RWPE1 (cell line): ENCODE measurements around the gene ABCG5.

ENCODE experiments used
- CTCF ChIA-PET: fragments of 350-600 bp; sonication (Branson Sonifier 250); formaldehyde crosslinking; extraction: SDS; loops from one replicate; lab custom pipeline; 2021; lab: Yijun Ruan, JAX
- POLR2A ChIA-PET: fragments of 400-600 bp; formaldehyde crosslinking; extraction: SDS; loops from one replicate; lab custom pipeline; 2020; ENCODE audit warnings: antibody characterized with exemption; ENCODE audit not compliant: low non-redundant PET; lab: Yijun Ruan, JAX
- DNase-seq: peaks from one replicate; pipeline ENCODE4 v3.0.0; 2012; ENCODE audit warnings: low spot score
- H3K27ac ChIP-seq: fragments of 450-650 bp; 2 replicates; pipeline ENCODE4 v1.5.1; 2017
- CTCF ChIP-seq: fragments of 450-650 bp; conservative IDR thresholded peaks from 2 replicates; pipeline ENCODE4 v1.5.1; 2017; ENCODE audit warnings: low read depth, mild to moderate bottlenecking

ABCG5 gene

DNA sequence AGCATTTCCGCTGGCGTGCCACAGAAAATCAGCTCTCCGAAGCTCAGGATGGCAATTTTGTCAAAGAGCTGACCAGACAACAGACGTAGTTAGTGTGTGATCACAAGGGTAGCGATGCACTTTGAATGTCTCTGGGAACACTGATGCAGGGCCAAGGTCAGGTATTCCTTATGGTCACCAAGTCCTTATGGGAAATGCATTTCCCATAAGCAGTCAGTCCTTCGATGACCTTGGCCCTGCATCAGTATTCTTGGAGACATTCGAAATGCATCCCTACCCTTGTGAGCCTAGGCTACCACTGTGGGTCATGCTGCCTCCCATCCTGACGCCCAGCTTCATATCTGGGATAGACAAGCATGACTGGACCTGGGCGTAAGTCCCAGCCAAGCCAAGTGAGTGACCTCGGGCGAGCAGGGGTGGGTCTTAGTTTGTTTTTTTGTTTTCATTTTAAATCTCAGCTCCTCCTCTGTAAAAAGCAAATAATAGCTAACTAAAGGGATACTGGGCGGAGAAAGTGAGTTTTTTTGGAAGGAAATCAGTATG, 13.6 kb downstream of the ABCG5 start:
- DNase-seq = no peak
- H3K27ac ChIP-seq = no peak overlapping the region
- no peak for TF ChIP-seq CTCF
- ChIA-PET POLR2A (no interaction called here), CTCF (interaction anchor here (0.6 to 1.0 kb wide), 2 partner anchors 219 to 1446 kb away, joined by 4 read pairs; no protein-coding TSS in a partner anchor)

- H3K27ac ChIP-seq = no peak overlapping the region
- CTCF ChIA-PET = no interaction called here
- POLR2A ChIA-PET = no interaction called here
- no peak for DNase-seq
- TF ChIP-seq CTCF = no peak
These were observed 14.1 kb downstream of the ABCG5 start for GRCh38 chr2:43824512-43824911.

- no peak for TF ChIP-seq CTCF
- no peak overlapping the region for H3K27ac ChIP-seq
- POLR2A ChIA-PET = no interaction called here
- DNase-seq = no peak
- CTCF ChIA-PET = interaction anchor here (0.5 kb wide), 1 partner anchor 1366 kb away, joined by 8 read pairs; no protein-coding TSS in a partner anchor
These were observed 14.9 kb downstream of the ABCG5 start for GRCh38 chr2:43823751-43824150.

DNA sequence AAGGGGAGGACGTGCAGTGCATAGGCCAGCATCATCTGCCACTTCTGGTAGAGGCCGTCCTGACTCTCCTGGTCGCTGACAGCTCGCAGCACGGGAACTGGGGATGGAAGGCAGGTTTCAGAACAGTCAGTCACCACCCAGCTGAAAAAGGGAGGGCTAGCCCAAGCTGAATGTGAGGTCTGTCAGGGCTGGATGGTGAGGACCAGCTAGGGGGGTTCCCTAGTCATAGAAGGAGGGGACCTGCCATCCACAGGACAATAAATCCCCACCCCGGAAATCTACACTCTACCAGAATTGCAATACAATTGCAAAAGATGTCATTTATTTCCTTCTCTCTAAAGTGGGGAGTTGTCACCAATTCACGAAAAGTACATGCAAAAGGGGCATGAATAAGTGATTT, 15.8 kb downstream of the ABCG5 start:
- TF ChIP-seq CTCF = no peak
- ChIA-PET CTCF (interaction anchor here (0.8 kb wide), 1 partner anchor 10 kb away, joined by 3 read pairs; no protein-coding TSS in a partner anchor), POLR2A (no interaction called here)
- DNase-seq = no peak
- no peak overlapping the region for H3K27ac ChIP-seq

GRCh38 chr2:43819491-43820163, 19.0 kb downstream of the ABCG5 start:
- CTCF ChIA-PET = no interaction called here
- no peak overlapping the region for H3K27ac ChIP-seq
- POLR2A ChIA-PET = no interaction called here
- no peak for DNase-seq
- no peak for TF ChIP-seq CTCF

DNA sequence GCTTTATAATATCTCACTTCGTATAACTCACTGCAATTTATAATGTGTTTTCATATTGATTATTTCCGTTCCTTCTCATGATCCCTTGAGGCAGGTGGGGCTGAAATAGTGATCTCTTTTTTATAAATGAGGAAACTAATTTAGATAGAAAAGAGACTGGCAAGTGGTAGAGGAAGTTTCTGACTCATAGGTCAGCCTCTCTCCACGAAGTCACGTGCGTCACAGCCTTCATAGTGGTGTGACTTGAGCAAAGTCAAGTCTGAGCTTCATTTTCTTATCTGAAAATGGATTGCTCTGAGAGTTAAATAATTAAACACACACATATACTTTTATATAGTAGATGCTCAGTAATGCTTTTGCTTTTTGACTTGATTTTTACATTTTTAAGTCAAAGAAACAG, 19.9 kb downstream of the ABCG5 start:
- DNase-seq = peak; percentile 20
- CTCF ChIA-PET = interaction anchor here (0.6 kb wide), 1 partner anchor 13 kb away, joined by 3 read pairs; no protein-coding TSS in a partner anchor
- H3K27ac ChIP-seq = no peak overlapping the region
- POLR2A ChIA-PET = interaction anchor here (0.6 kb wide), 1 partner anchor 203 kb away, joined by 3 read pairs; no protein-coding TSS in a partner anchor
- no peak for TF ChIP-seq CTCF
